SK-N-SH treated with all-trans-retinoic acid at 6 μM for 48 hours (cell line): ENCODE data around the gene DENND5B.
"Not testable (repeated sequence)": the region's sequence is repeated elsewhere in the genome, so short reads cannot be mapped to it uniquely, and the experiment has no call there.

ENCODE experiments used
- ATAC-seq: fragments of 200-7000 bp; cut with Tn5 transposase; 3 replicates; pipeline ENCODE4 v1.9.1; 2020; ENCODE audit warnings: mild to moderate bottlenecking, moderate library complexity
- ARNTL ChIP-seq: fragments of 450-650 bp; formaldehyde crosslinking; IDR thresholded peaks from 2 replicates; pipeline ENCODE4 v1.5.0; 2020; ENCODE audit warnings: low read depth, mild to moderate bottlenecking, moderate library complexity, borderline replicate concordance
- BACH2 ChIP-seq: fragments of 250-450 bp; sonication (Bioruptor Pico); IDR thresholded peaks from 2 replicates; pipeline ENCODE4 v1.9.0; 2021; ENCODE audit warnings: mild to moderate bottlenecking, borderline replicate concordance
- CREB5 ChIP-seq: fragments of 250-450 bp; sonication (Bioruptor Pico); IDR thresholded peaks from 2 replicates; pipeline ENCODE4 v1.5.1; 2020; ENCODE audit warnings: low read depth, mild to moderate bottlenecking, moderate library complexity
- CSDC2 ChIP-seq: fragments of 250-450 bp; sonication (Bioruptor Pico); IDR thresholded peaks from 2 replicates; pipeline ENCODE4 v1.5.0; 2020; ENCODE audit warnings: mild to moderate bottlenecking, moderate library complexity
- CSRNP3 ChIP-seq: fragments of 250-450 bp; sonication (Bioruptor Pico); IDR thresholded peaks from 2 replicates; pipeline ENCODE4 v1.5.1; 2021; ENCODE audit warnings: mild to moderate bottlenecking, moderate library complexity
- ESRRG ChIP-seq: fragments of 250-450 bp; sonication (Bioruptor Pico); IDR thresholded peaks from 2 replicates; pipeline ENCODE4 v1.6.1; 2021; ENCODE audit warnings: mild to moderate bottlenecking
- GLIS3 ChIP-seq: fragments of 250-450 bp; sonication (Bioruptor Pico); IDR thresholded peaks from 2 replicates; pipeline ENCODE4 v1.5.0; 2020; ENCODE audit warnings: mild to moderate bottlenecking, moderate library complexity
- ISL1 ChIP-seq: fragments of 250-450 bp; sonication (Bioruptor Pico); IDR thresholded peaks from 2 replicates; pipeline ENCODE4 v2.1.2; 2022; ENCODE audit warnings: mild to moderate bottlenecking, moderate library complexity
- OSR1 ChIP-seq: fragments of 250-450 bp; sonication (Bioruptor Pico); IDR thresholded peaks from 2 replicates; pipeline ENCODE4 v1.8.0; 2022; ENCODE audit warnings: moderate library complexity, mild to moderate bottlenecking, inconsistent platforms
- PATZ1 ChIP-seq: fragments of 250-450 bp; sonication (Bioruptor Pico); IDR thresholded peaks from 2 replicates; pipeline ENCODE4 v1.8.0; 2020; ENCODE audit warnings: mild to moderate bottlenecking, moderate library complexity, borderline replicate concordance
- POU6F1 ChIP-seq: fragments of 250-450 bp; sonication (Bioruptor Pico); IDR thresholded peaks from 2 replicates; pipeline ENCODE4 v1.8.0; 2021; ENCODE audit warnings: low read depth, mild to moderate bottlenecking, moderate library complexity, borderline replicate concordance
- PPARA ChIP-seq: fragments of 250-450 bp; sonication (Bioruptor Pico); IDR thresholded peaks from 2 replicates; pipeline ENCODE4 v1.5.0; 2020; ENCODE audit warnings: mild to moderate bottlenecking, borderline replicate concordance
- RARB ChIP-seq: fragments of 250-450 bp; sonication (Bioruptor Pico); IDR thresholded peaks from 2 replicates; pipeline ENCODE4 v1.8.0; 2021; ENCODE audit warnings: mild to moderate bottlenecking, moderate library complexity
- SNAI2 ChIP-seq: fragments of 250-450 bp; sonication (Bioruptor Pico); IDR thresholded peaks from 2 replicates; pipeline ENCODE4 v1.5.0; 2020; ENCODE audit warnings: mild to moderate bottlenecking, moderate library complexity
- TCF4 ChIP-seq: fragments of 250-450 bp; sonication (Bioruptor Pico); IDR thresholded peaks from 2 replicates; pipeline ENCODE4 v1.8.0; 2021; ENCODE audit warnings: mild to moderate bottlenecking, moderate library complexity, borderline replicate concordance
- TOX ChIP-seq: fragments of 250-450 bp; sonication (Bioruptor Pico); IDR thresholded peaks from 2 replicates; pipeline ENCODE4 v1.8.0; 2021; ENCODE audit warnings: mild to moderate bottlenecking, moderate library complexity, borderline replicate concordance
- ZC3H10 ChIP-seq: fragments of 250-450 bp; sonication (Bioruptor Pico); IDR thresholded peaks from 2 replicates; pipeline ENCODE4 v1.5.1; 2021; ENCODE audit warnings: mild to moderate bottlenecking, moderate library complexity
- ZFP3 ChIP-seq: fragments of 250-450 bp; sonication (Bioruptor Pico); IDR thresholded peaks from 2 replicates; pipeline ENCODE4 v1.5.0; 2020; ENCODE audit warnings: mild to moderate bottlenecking, moderate library complexity
- ZFP30 ChIP-seq: fragments of 450-650 bp; formaldehyde crosslinking; IDR thresholded peaks from 2 replicates; pipeline ENCODE4 v1.5.0; 2022; ENCODE audit warnings: mild to moderate bottlenecking, moderate library complexity
- ZNF565 ChIP-seq: fragments of 450-650 bp; formaldehyde crosslinking; conservative IDR thresholded peaks from 2 replicates; pipeline ENCODE4 v1.5.0; 2020; ENCODE audit warnings: low read depth, mild to moderate bottlenecking, moderate library complexity
- ZNF70 ChIP-seq: fragments of 450-650 bp; formaldehyde crosslinking; IDR thresholded peaks from 2 replicates; pipeline ENCODE4 v1.5.0; 2020; ENCODE audit warnings: mild to moderate bottlenecking, moderate library complexity
- ZNF8 ChIP-seq: fragments of 450-650 bp; formaldehyde crosslinking; IDR thresholded peaks from 2 replicates; pipeline ENCODE4 v1.5.0; 2020; ENCODE audit warnings: mild to moderate bottlenecking, moderate library complexity

DENND5B gene

GRCh38 chr12:31574803-31575575, 15.9 kb downstream of the DENND5B start:
- ATAC-seq = no peak
- TF ChIP-seq PPARA (CRISPR knock-in tag) (no peak), CSRNP3 (CRISPR knock-in tag) (no peak), CSDC2 (CRISPR knock-in tag) (no peak), OSR1 (CRISPR knock-in tag) (no peak), GLIS3 (no peak)

- not testable (repeated sequence) for ATAC-seq
Measured at GRCh38 chr12:31574367-31574766, 16.6 kb downstream of the DENND5B start.

- TF ChIP-seq PATZ1 (CRISPR knock-in tag) (no peak), RARB (no peak), PPARA (CRISPR knock-in tag) (no peak), ZFP30 (CRISPR knock-in tag) (no peak), CREB5 (CRISPR knock-in tag) (no peak), ESRRG (CRISPR knock-in tag) (no peak), ISL1 (CRISPR knock-in tag) (no peak), ZFP3 (no peak), BACH2 (CRISPR knock-in tag) (no peak), TCF4 (CRISPR knock-in tag) (no peak), CSDC2 (CRISPR knock-in tag) (no peak), ZNF565 (CRISPR knock-in tag) (no peak), ZC3H10 (CRISPR knock-in tag) (no peak), ARNTL (CRISPR knock-in tag) (no peak), GLIS3 (no peak), TOX (CRISPR knock-in tag) (no peak), OSR1 (CRISPR knock-in tag) (no peak), ZNF8 (no peak), POU6F1 (CRISPR knock-in tag) (no peak)
- no peak for ATAC-seq
Measured at GRCh38 chr12:31572900-31573600, 17.9 kb downstream of the DENND5B start.

- peak; percentile 54 for ATAC-seq
- TF ChIP-seq RARB (no peak), ZNF8 (no peak), ESRRG (CRISPR knock-in tag) (no peak), ZNF565 (CRISPR knock-in tag) (no peak), ZFP3 (no peak), CSRNP3 (CRISPR knock-in tag) (no peak), CSDC2 (CRISPR knock-in tag) (no peak), ZNF70 (no peak), CREB5 (CRISPR knock-in tag) (no peak), SNAI2 (CRISPR knock-in tag) (no peak)
Measured at GRCh38 chr12:31570880-31571279, 20.1 kb downstream of the DENND5B start.

GRCh38 chr12:31569517-31569916, 21.4 kb downstream of the DENND5B start:
- ATAC-seq = not testable (repeated sequence)
